Right lobe of liver (tissue), 6 donors: ENCODE measurements around the gene MTMR11. TPM values are rescaled to one million over a fixed set of nuclear protein-coding genes. Genes with fewer than 3 reads are reported as not detected.
"Not testable (repeated sequence)": the region's sequence is repeated elsewhere in the genome, so short reads cannot be mapped to it uniquely, and the experiment has no call there.

ENCODE experiments used
- ATAC-seq, 4 donors: fragments of 200-7000 bp; cut with Tn5 transposase; one replicate each; pipeline ENCODE4 v1.9.1; 2020; ENCODE audit warnings: mild to moderate bottlenecking in 4 of 4, moderate library complexity in 4 of 4
- DNase-seq, 3 donors: peaks; one replicate each; pipeline ENCODE4 v3.0.0-alpha.2; 2020
- H3K27ac ChIP-seq, 3 donors: fragments of 200-600 bp; one replicate each; pipeline ENCODE4 v1.8.0; 2022
- H3K27me3 ChIP-seq, 2 donors: fragments of 200-600 bp; one replicate each; pipeline ENCODE4 v1.8.0; 2022
- H3K36me3 ChIP-seq, 4 donors: fragments of 200-600 bp; sonication (generic) in 1 of 4; one replicate each; pipeline versions ENCODE4 v1.5.1 to v1.8.0; 2017 to 2022; ENCODE audit warnings: control low read depth in 1 of 4
- H3K4me1 ChIP-seq, 4 donors: fragments of 200-600 bp; sonication (generic) in 1 of 4; one replicate each; pipeline versions ENCODE4 v1.5.1 to v1.8.0; 2017 to 2022; ENCODE audit warnings: control low read depth in 1 of 4
- H3K4me3 ChIP-seq, 3 donors: fragments of 200-600 bp; one replicate each; pipeline ENCODE4 v1.8.0; 2022
- H3K9me3 ChIP-seq, 4 donors: fragments of 200-600 bp; sonication (generic) in 1 of 4; one replicate each; pipeline versions ENCODE4 v1.5.1 to v1.8.0; 2017 to 2022; ENCODE audit warnings: control low read depth in 1 of 4
- CTCF ChIP-seq, 4 donors: fragments of 200-600 bp in 3 of 4; fragments of 450-650 bp in 1 of 4; IDR thresholded peaks; one replicate each; pipeline versions ENCODE4 v1.5.1 to v1.8.0; 2016 to 2022; ENCODE audit warnings: antibody characterized with exemption in 4 of 4, mild to moderate bottlenecking in 2 of 4
- POLR2A ChIP-seq: fragments of 450-650 bp; IDR thresholded peaks from one replicate; pipeline ENCODE4 v1.6.1; 2017; ENCODE audit warnings: antibody characterized with exemption, mild to moderate bottlenecking
- WGBS: methylation state at CpG from one replicate; pipeline ENCODE4 v1.1.6; 2018; ENCODE audit warnings: low coverage, low lambda C conversion rate; ENCODE audit not compliant: insufficient coverage; ENCODE audit errors: missing lambda C conversion rate; 5-methylcytosine and 5-hydroxymethylcytosine counted together
- intact Hi-C, 2 donors: fragments of 100-400 bp; cut with DNase I; formaldehyde crosslinking; loops; one replicate each; pipeline versions ENCODE4 v1.11.2 to v1.14.1; 2022
- total RNA-seq, 6 experiments: library from RNA; depleted of rRNA in 2 of 6; stranded (reverse); fragments of >200 nt in 2 of 6; fragmentation: NEBNext Ultra II Directional in 3 of 6; extraction: Animal tissue kit (Norgen Biotek cat#: 25700) in 3 of 6; gene quantifications; one replicate each; pipeline versions ENCODE4 v1.1.0 to v1.2.4, GENCODE V29; 2016 to 2023
- donor health status: DM: no; HTN: yes; CAD: no.
- donor health status: DM: no; HTN: no; CAD: no.
- donor health status: DM: no; HTN: no; CAD: no.
- donor health status: DM: no; HTN: yes; CAD: no.
- donor health status: DM: no; HTN: yes; CAD: no.

Gene MTMR11
- total RNA-seq, 6 experiments from 2014 or later, result 0.97 to 7.1 (median 3.6) TPM

- peaks cover 0 to 44% (median 7%) of the 10 kb centered on the region in 4 donors for H3K4me1 ChIP-seq
- TF ChIP-seq CTCF (IDR thresholded peaks at IDR 0.05) (no peak), POLR2A (no peak)
- peaks cover 0 to 35% (median 17%) of the 10 kb centered on the region in 4 donors for H3K36me3 ChIP-seq
- H3K4me3 ChIP-seq, result no peak overlapping the region
- DNase-seq (no peak), ATAC-seq (no peak)
- 38% methylated on average over 2 of the region's 2 CpGs for WGBS
- H3K27me3 ChIP-seq, result no peaks in the 10 kb centered on the region
- intact Hi-C loops, result loop anchor here in 1 of 2 donors (10.0 kb wide), 1 partner anchor 92 kb away; no protein-coding TSS in a partner anchor
- H3K9me3 ChIP-seq, result no peaks in the 10 kb centered on the region
- peak overlapping the region; percentile 53 to 77 (median 59) for H3K27ac ChIP-seq
Measured at GRCh38 chr1:149962736-149963135, 26.1 kb upstream of the MTMR11 start.

- 14% methylated on average over 3 of the region's 3 CpGs for WGBS
- peak overlapping the region; percentile 53 to 77 (median 59) for H3K27ac ChIP-seq
- no peak for DNase-seq
- peaks cover 0 to 44% (median 7%) of the 10 kb centered on the region in 4 donors for H3K4me1 ChIP-seq
- peak; percentile 71 to 85 (median 82) for ATAC-seq
- intact Hi-C loops, result loop anchor here in 1 of 2 donors (10.0 kb wide), 1 partner anchor 93 kb away; no protein-coding TSS in a partner anchor
- H3K27me3 ChIP-seq, result no peaks in the 10 kb centered on the region
- H3K36me3 ChIP-seq, result peaks cover 0 to 40% (median 15%) of the 10 kb centered on the region in 4 donors
- TF ChIP-seq CTCF (IDR thresholded peaks at IDR 0.05) (peak; percentile 72 to 88 (median 84)), POLR2A (no peak)
- no peaks in the 10 kb centered on the region for H3K9me3 ChIP-seq
- H3K4me3 ChIP-seq, result no peak overlapping the region
Measured at GRCh38 chr1:149962039-149962647, 25.5 kb upstream of the MTMR11 start.

GRCh38 chr1:149957548-149957947, 20.9 kb upstream of the MTMR11 start:
- DNase-seq, H3K4me3 ChIP-seq, H3K4me1 ChIP-seq, H3K27me3 ChIP-seq, H3K9me3 ChIP-seq, ATAC-seq, H3K27ac ChIP-seq, intact Hi-C loops: not testable (repeated sequence)
- peaks cover 0 to 27% (median 8%) of the 10 kb centered on the region in 4 donors for H3K36me3 ChIP-seq
- no CpG with 5 or more reads among the region's 14 CpGs for WGBS

GRCh38 chr1:149949911-149950310, 13.2 kb upstream of the MTMR11 start:
- H3K27me3 ChIP-seq, result no peaks in the 10 kb centered on the region
- intact Hi-C loops, result no loop called here
- 91% methylated on average over 6 of the region's 6 CpGs for whole genome bisulfite sequencing
- ATAC-seq (no peak), DNase-seq (no peak)
- TF ChIP-seq CTCF (IDR thresholded peaks at IDR 0.05), result no peak
- no peak for TF ChIP-seq POLR2A
- H3K4me1 ChIP-seq, result no peaks in the 10 kb centered on the region
- H3K4me3 ChIP-seq, result no peak overlapping the region
- peaks cover 0 to 40% (median 21%) of the 10 kb centered on the region in 4 donors for H3K36me3 ChIP-seq
- H3K27ac ChIP-seq, result no peak overlapping the region
- no peaks in the 10 kb centered on the region for H3K9me3 ChIP-seq

- ATAC-seq (no peak), DNase-seq (no peak)
- intact Hi-C loops, result no loop called here
- H3K27me3 ChIP-seq, result no peaks in the 10 kb centered on the region
- H3K4me1 ChIP-seq, result no peaks in the 10 kb centered on the region
- no peak overlapping the region for H3K4me3 ChIP-seq
- peaks cover 0 to 49% (median 25%) of the 10 kb centered on the region in 4 donors for H3K36me3 ChIP-seq
- H3K27ac ChIP-seq, result no peak overlapping the region
- 92% methylated on average over 3 of the region's 4 CpGs for WGBS
- TF ChIP-seq POLR2A, result no peak
- TF ChIP-seq CTCF (IDR thresholded peaks at IDR 0.05), result no peak
- H3K9me3 ChIP-seq, result no peaks in the 10 kb centered on the region
Measured at GRCh38 chr1:149945206-149945605, 8.5 kb upstream of the MTMR11 start.
